HG03442 (cell line): ENCODE data around the gene CCDC198.

Experiments used
- ATAC-seq: cut with Tn5 transposase; IDR thresholded peaks from one replicate; pipeline ENCODE4 v1.9.1; 2021; ENCODE audit warnings: mild to moderate bottlenecking, moderate library complexity; ENCODE audit not compliant: unreplicated experiment

The CCDC198 gene, protein sequence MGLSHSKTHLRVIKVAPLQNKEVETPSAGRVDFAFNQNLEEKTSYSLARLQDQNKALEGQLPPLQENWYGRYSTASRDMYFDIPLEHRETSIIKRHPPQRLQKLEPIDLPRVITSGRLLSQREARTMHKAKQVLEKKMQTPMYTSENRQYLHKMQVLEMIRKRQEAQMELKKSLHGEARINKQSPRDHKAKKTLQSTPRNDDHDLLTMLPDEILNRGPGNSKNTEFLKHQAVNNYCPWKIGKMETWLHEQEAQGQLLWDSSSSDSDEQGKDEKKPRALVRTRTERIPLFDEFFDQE

GRCh38 chr14:57493467-57494181 lies at the start of gene CCDC198:
TSS of gene CCDC198 (minus strand) at chr14:57493857. CDS start at chr14:57493715, 142 bp downstream.
- peak; percentile 59 for ATAC-seq

DNA sequence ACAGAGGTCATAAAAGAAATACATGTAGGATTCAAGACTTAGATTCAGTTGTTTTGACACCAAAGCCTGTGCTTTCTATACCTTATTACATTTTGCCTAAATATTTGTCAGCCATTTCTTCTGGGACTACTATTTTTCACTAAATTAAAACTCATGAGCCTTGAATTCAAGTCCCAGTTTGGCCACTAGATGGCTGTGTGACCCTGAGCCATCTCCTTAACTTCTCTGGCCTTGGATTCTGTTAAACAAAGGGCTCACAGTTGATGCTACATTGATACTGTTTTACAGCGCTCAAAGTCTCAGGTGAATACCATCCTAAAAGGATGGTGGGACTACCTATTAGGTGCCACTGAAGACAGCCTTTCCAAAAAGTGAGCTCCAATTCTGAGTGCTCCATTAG lies 39.6 kb upstream of the CCDC198 start:
- peak; percentile 45 for ATAC-seq

- no peak for ATAC-seq
These were observed 36.9 kb upstream of the CCDC198 start for GRCh38 chr14:57530571-57530970.

- ATAC-seq: no peak
These were observed 33.3 kb upstream of the CCDC198 start for GRCh38 chr14:57526942-57527341.

DNA sequence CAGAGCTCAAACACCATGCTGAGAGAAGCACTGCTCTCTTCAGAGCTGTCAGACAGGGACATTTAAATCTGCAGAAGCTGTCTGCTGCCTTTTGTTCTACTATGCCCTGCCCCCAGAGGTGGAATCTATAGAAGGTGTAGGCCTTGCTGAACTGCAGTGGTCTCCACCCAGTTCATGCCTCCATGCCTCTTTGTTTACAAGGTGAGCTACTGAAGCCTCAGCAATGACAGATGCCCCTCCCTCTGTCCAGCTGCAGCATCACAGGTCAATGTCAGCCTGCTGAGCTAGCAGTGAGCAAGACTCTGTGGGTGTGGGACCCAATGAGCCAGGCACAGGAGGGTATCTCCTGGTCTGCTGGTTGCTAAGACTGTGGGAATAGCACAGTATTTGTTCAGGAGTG lies 25.4 kb upstream of the CCDC198 start:
- no peak for ATAC-seq

DNA sequence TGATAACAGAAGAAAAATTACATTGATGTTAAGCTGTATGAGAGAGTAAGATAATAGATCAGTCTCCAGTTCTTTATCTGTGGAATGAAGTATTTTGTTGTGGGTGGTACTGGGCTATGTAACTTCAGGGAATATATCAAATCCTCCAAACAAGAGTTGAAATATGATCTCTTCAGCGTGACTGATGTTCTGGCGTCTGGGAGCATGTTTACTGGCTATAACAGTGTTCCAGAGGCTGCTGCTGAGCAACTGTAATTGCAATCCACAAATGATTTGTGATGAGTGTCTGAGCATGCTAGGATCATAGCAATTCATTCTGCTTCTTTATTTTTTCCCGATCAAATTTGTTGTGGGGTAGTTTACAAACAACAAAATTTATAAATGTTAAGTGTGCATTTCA lies 18.6 kb upstream of the CCDC198 start:
- no peak for ATAC-seq

DNA sequence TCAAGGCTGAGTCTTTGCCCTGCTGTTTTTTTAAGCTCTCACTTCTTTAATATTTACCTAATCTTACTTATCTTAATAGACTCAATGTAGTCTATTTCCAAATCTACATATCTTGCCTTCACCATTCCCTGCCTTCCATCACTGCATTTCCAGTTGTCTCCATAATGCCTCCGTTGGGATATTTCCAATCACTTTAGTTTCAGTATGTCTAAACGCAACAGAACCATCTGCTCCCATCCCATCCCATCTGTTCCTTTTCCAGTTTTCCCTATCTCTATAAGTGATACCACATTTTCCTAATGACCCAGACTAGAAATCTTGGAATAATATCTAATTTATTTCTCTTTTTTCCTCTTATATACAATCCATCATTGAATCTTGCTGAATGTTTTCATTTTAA lies 15.1 kb upstream of the CCDC198 start:
- ATAC-seq: no peak

GRCh38 chr14:57502586-57503254 lies 9.1 kb upstream of the CCDC198 start:
- no peak for ATAC-seq

DNA sequence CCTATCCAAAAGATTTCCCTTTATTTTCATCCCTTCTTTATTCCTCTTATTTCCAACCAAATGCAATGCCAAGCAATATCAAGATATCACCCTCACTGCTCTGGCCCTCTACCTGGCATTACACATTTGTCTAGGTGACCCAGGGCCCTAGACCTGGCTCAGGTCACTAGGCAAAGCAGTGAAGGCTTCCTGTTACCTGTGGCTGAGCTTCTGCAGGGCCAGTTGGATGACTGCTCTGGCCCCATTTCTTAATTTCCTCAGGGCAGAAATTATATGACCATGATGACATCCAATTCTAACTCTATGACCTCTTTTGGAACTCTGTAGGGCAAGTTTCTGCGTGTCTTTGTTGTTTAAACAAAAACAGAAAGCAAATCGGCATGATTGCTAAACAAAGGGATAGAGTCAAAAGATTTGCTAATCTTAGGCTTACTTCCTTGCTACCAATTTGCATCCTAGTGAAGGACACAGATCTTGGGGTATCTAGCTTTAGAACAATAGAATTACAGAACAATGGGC lies 7.4 kb upstream of the CCDC198 start:
- ATAC-seq: no peak

GRCh38 chr14:57498659-57499058 lies 5.0 kb upstream of the CCDC198 start:
- no peak for ATAC-seq

- ATAC-seq: no peak
These were observed 4.4 kb upstream of the CCDC198 start for GRCh38 chr14:57498035-57498434.

GRCh38 chr14:57495416-57495815 lies 1.8 kb upstream of the CCDC198 start:
- no peak for ATAC-seq

- ATAC-seq: no peak
These were observed 798 bp downstream of the CCDC198 start for GRCh38 chr14:57492859-57493258.

- ATAC-seq: no peak
These were observed 2.0 kb downstream of the CCDC198 start for GRCh38 chr14:57491640-57492039.

DNA sequence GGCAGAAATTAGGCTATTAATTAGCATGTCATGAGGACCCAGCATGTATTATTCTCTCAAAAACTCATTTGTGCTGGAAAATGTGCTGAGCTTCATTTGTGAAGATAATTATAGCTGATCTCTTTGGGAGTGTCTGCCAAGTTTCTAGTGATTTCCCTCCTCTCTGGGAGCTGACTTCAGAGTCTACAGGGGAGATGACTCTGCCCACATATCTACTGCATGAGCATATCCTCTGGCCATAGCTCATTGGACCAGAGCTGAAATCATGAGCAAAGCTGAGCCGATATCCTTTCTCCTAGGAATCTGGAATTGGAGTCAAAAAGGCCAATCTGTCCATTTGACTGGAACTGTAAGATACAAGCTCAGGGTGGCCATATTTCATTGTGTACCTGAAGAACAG lies 5.9 kb downstream of the CCDC198 start:
- no peak for ATAC-seq

- no peak for ATAC-seq
These were observed 6.8 kb downstream of the CCDC198 start for GRCh38 chr14:57486767-57487379.

DNA sequence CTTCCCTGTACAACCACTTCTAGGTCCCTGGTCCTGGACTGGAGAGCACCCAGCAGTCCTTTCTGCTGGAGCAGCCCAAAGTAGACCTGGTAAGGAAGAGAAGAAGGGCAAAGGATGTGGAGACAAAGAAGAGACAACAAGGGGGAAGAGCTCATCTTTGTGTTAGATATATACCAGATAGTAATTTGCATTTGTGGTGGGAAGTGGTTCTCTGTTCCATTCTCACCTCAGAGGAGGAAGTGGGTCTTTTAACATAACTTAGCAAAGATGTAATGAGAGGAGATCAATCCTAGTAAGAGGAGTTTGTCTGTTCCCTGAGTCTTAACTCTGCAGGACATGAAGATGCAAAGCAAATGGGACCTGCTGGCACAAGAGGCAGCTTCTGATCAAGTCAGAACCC lies 8.0 kb downstream of the CCDC198 start:
- peak; percentile 97 for ATAC-seq

DNA sequence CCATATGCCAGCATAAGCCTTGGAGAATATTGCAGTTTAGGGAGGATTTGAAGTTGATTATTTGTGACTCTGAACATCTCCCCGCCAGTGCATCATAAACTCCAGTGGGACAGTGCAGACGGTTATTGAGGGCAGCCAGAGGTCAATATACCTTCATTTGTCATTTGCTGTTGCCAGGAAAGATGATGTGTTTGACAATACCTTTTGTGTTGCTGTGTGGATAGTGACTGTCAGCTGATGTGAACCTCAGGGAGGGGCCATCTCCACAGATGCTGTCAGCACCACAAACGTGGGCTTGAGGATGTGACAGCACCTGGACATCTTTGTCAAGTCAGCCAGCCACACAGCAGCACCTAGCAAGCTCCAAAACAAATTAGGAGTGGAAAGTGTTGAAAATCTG lies 11.5 kb downstream of the CCDC198 start:
- ATAC-seq: no peak

- ATAC-seq: no peak
These were observed 13.6 kb downstream of the CCDC198 start for GRCh38 chr14:57480051-57480450.

DNA sequence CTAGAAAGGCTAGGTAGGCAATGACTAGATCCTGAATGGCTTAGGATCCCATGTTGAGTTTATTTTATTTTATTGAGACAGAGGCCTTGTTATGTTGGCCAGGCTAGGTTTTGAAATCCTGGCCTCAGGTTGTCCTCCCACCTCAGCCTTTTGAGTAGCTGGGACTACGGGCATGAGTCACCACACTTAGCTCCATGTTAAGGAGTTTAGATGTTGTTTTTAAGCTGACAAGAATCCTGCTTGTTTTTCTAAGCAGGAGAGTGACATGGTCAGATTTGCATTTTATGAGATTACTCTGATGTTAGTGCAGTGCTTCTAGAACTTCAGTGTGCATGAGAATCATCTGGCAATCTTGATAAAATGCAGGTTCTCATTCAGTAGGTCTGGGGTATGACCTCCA lies 14.5 kb downstream of the CCDC198 start:
- ATAC-seq: no peak

DNA sequence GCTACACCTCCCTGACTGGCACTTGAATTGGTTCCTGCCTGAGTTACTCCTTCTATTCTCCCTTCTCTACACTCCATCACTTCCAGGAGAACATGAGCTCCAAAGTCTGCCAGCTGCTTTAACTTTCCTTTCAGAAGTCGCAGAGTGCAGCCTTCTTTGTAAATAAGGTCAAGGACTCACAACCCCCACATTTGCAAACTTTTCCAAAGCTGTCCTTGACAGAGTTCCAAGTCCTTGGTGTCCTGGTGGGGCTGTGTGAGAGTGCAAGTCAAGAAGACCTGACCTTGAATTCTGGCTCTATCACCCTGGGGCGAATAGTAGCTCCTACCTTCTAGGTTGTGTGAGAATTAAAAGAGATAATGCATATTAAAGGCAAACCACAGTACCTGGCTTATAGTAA lies 15.6 kb downstream of the CCDC198 start:
- no peak for ATAC-seq
